Measurements from ENCODE around the gene QRICH1. TPM values are rescaled to one million over a fixed set of nuclear protein-coding genes. Genes with fewer than 3 reads are reported as not detected.

Gene QRICH1
- total RNA-seq, 3 donors from 2014 or later: 109 to 131 (median 114) TPM

Other genes with a start within 250 kb of the QRICH1 start
- 10 to 100 TPM; 60.7 to 75.9 (median 70.7) TPM for gene PRKAR2A, start 246.2 kb downstream of the QRICH1 start, total RNA-seq
- 10 to 100 TPM; 13.9 to 19.0 (median 17.5) TPM for gene SLC25A20, start 195.2 kb downstream of the QRICH1 start, total RNA-seq
- 100 to 1,000 TPM; 144 to 161 (median 146) TPM for gene ARIH2, start 175.2 kb downstream of the QRICH1 start, total RNA-seq
- gene P4HTM, start 103.8 kb downstream of the QRICH1 start, total RNA-seq: 10 to 100 TPM; 25.7 to 28.2 (median 26.3) TPM
- gene WDR6, start 86.7 kb downstream of the QRICH1 start, total RNA-seq: 100 to 1,000 TPM; 147 to 163 (median 155) TPM
- gene DALRD3, start 75.5 kb downstream of the QRICH1 start, total RNA-seq: 10 to 100 TPM; 23.9 to 32.3 (median 25.4) TPM
- 100 to 1,000 TPM; 138 to 155 (median 147) TPM for gene NDUFAF3, start 72.0 kb downstream of the QRICH1 start, total RNA-seq
- gene IMPDH2, start 64.7 kb downstream of the QRICH1 start, total RNA-seq: 100 to 1,000 TPM; 664 to 769 (median 721) TPM
- gene QARS1, start 10.7 kb upstream of the QRICH1 start, total RNA-seq: 100 to 1,000 TPM; 216 to 228 (median 228) TPM
- gene USP19, start 26.8 kb upstream of the QRICH1 start, total RNA-seq: 10 to 100 TPM; 68.2 to 75.9 (median 75.1) TPM
- gene LAMB2, start 39.0 kb upstream of the QRICH1 start, total RNA-seq: 1 to 10 TPM; 1.6 to 2.4 (median 2.0) TPM
- gene CCDC71, start 72.3 kb upstream of the QRICH1 start, total RNA-seq: 10 to 100 TPM; 24.8 to 29.2 (median 27.0) TPM
- gene KLHDC8B, start 77.5 kb upstream of the QRICH1 start, total RNA-seq: 1 to 10 TPM; 2.6 to 3.6 (median 3.5) TPM
- 1 to 10 TPM; 4.7 to 5.5 (median 5.2) TPM for gene C3orf62, start 183.2 kb upstream of the QRICH1 start, total RNA-seq
- 10 to 100 TPM; 60.1 to 71.3 (median 61.6) TPM for gene USP4, start 246.0 kb upstream of the QRICH1 start, total RNA-seq

Data from activated T-cell treated with anti-CD3 and anti-CD28 coated beads, Interleukin-2, amount 50 U/mL, for 4 hours (primary cell).